WTC11 (cell line): Measurements from ENCODE around the gene TMEM131L. TPM values are rescaled to one million over a fixed set of nuclear protein-coding genes. Genes with fewer than 3 reads are reported as not detected.

ENCODE experiments used
- ATAC-seq: fragments of 200-7000 bp; cut with Tn5 transposase; 2 replicates; pipeline ENCODE4 v1.10.0; 2021; ENCODE audit warnings: mild to moderate bottlenecking, moderate library complexity
- CTCF ChIA-PET: fragments of 300-600 bp; sonication (Branson Sonifier 250); formaldehyde crosslinking; loops from one replicate; lab custom pipeline; 2021; ENCODE audit warnings: antibody characterized with exemption; lab: Charles Lee
- POLR2A ChIA-PET: fragments of 350-600 bp; sonication (Branson Sonifier 250); formaldehyde crosslinking; loops from one replicate; lab custom pipeline; 2021; ENCODE audit warnings: antibody characterized with exemption; lab: Charles Lee
- DNase-seq: peaks from one replicate; pipeline ENCODE4 v3.0.0; 2021; ENCODE audit warnings: low spot score
- H3K27ac Mint-ChIP-seq: 2 replicates; pipeline ENCODE4 v1.8.0; 2021; ENCODE audit warnings: mixed read lengths
- H3K27me3 Mint-ChIP-seq: 2 replicates; pipeline ENCODE4 v1.8.0; 2021; ENCODE audit warnings: low read depth, mild to moderate bottlenecking, moderate library complexity, mixed read lengths
- H3K36me3 Mint-ChIP-seq: 2 replicates; pipeline ENCODE4 v1.8.0; 2021; ENCODE audit warnings: mixed read lengths
- H3K4me1 Mint-ChIP-seq: 2 replicates; pipeline ENCODE4 v1.8.0; 2022; ENCODE audit warnings: mixed read lengths
- H3K4me3 Mint-ChIP-seq: 2 replicates; pipeline ENCODE4 v1.8.0; 2021; ENCODE audit warnings: mild to moderate bottlenecking, moderate library complexity, mixed read lengths
- H3K9me3 Mint-ChIP-seq: 2 replicates; pipeline ENCODE4 v1.8.0; 2021; ENCODE audit warnings: mixed read lengths
- CREB1 ChIP-seq: sonication (generic); formaldehyde crosslinking; IDR thresholded peaks from 2 replicates; pipeline ENCODE4 v1.8.0; 2023; ENCODE audit warnings: mild to moderate bottlenecking, missing genetic modification reagents
- ESRRA ChIP-seq: sonication (generic); formaldehyde crosslinking; IDR thresholded peaks from 2 replicates; pipeline ENCODE4 v1.8.1; 2022; ENCODE audit warnings: mild to moderate bottlenecking, missing genetic modification reagents, borderline replicate concordance
- FOXK1 ChIP-seq: sonication (generic); formaldehyde crosslinking; IDR thresholded peaks from 2 replicates; pipeline ENCODE4 v1.8.0; 2022; ENCODE audit warnings: mild to moderate bottlenecking, moderate library complexity, missing genetic modification reagents
- GABPB1 ChIP-seq: sonication (generic); formaldehyde crosslinking; IDR thresholded peaks from 2 replicates; pipeline ENCODE4 v1.8.1; 2023; ENCODE audit warnings: mild to moderate bottlenecking, missing genetic modification reagents
- JAZF1 ChIP-seq: fragments of 250-450 bp; sonication (Bioruptor Pico); IDR thresholded peaks from 2 replicates; pipeline ENCODE4 v1.9.0; 2021; ENCODE audit warnings: moderate library complexity, mild to moderate bottlenecking, inconsistent platforms
- NFYB ChIP-seq: sonication (generic); formaldehyde crosslinking; conservative IDR thresholded peaks from 2 replicates; pipeline ENCODE4 v1.8.0; 2022; ENCODE audit warnings: low read depth, missing genetic modification reagents
- OVOL2 ChIP-seq: fragments of 250-450 bp; sonication (Bioruptor Pico); IDR thresholded peaks from 2 replicates; pipeline ENCODE4 v1.9.0; 2021; ENCODE audit warnings: mild to moderate bottlenecking, borderline replicate concordance
- SMAD4 ChIP-seq: sonication (generic); formaldehyde crosslinking; IDR thresholded peaks from 2 replicates; pipeline ENCODE4 v1.8.0; 2022; ENCODE audit warnings: mild to moderate bottlenecking, missing genetic modification reagents
- SOX15 ChIP-seq: fragments of 250-450 bp; sonication (Bioruptor Pico); IDR thresholded peaks from 2 replicates; pipeline ENCODE4 v1.9.0; 2021; ENCODE audit warnings: mild to moderate bottlenecking
- ZNF232 ChIP-seq: sonication (generic); formaldehyde crosslinking; IDR thresholded peaks from 2 replicates; pipeline ENCODE4 v1.8.0; 2022; ENCODE audit warnings: mild to moderate bottlenecking, missing genetic modification reagents
- ZNF423 ChIP-seq: fragments of 250-450 bp; sonication (Bioruptor Pico); IDR thresholded peaks from 2 replicates; pipeline ENCODE4 v2.1.2; 2022; ENCODE audit warnings: mild to moderate bottlenecking, moderate library complexity
- total RNA-seq: library from RNA; stranded (reverse); gene quantifications from 3 replicates; pipeline ENCODE4 v1.2.3, GENCODE V29; 2021
- TF ChIP-seq, protein P1 (sequence below): sonication (generic); formaldehyde crosslinking; IDR thresholded peaks from 2 replicates; pipeline ENCODE4 v1.8.1; 2023; ENCODE audit warnings: mild to moderate bottlenecking, missing genetic modification reagents, moderate library complexity
- TF ChIP-seq, protein P2 (sequence below): fragments of 250-450 bp; sonication (Bioruptor Pico); IDR thresholded peaks from 2 replicates; pipeline ENCODE4 v2.1.2; 2022; ENCODE audit warnings: mild to moderate bottlenecking, moderate library complexity
- TF ChIP-seq, protein P3 (sequence below): sonication (generic); formaldehyde crosslinking; IDR thresholded peaks from 2 replicates; pipeline ENCODE4 v1.8.1; 2023; ENCODE audit warnings: mild to moderate bottlenecking, missing genetic modification reagents, borderline replicate concordance
- TF ChIP-seq, protein P4 (sequence below): sonication (generic); formaldehyde crosslinking; IDR thresholded peaks from 2 replicates; pipeline ENCODE4 v1.8.1; 2022; ENCODE audit warnings: missing genetic modification reagents, borderline replicate concordance
- TF ChIP-seq, protein P5 (sequence below): sonication (generic); formaldehyde crosslinking; IDR thresholded peaks from 2 replicates; pipeline ENCODE4 v1.8.1; 2022; ENCODE audit warnings: mild to moderate bottlenecking, missing genetic modification reagents, moderate library complexity, borderline replicate concordance
- TF ChIP-seq, protein P6 (sequence below): fragments of 250-450 bp; sonication (Bioruptor Pico); IDR thresholded peaks from 2 replicates; pipeline ENCODE4 v1.9.0; 2021; ENCODE audit warnings: moderate library complexity, mild to moderate bottlenecking, inconsistent platforms, borderline replicate concordance
- TF ChIP-seq, protein P7 (sequence below): sonication (generic); formaldehyde crosslinking; IDR thresholded peaks from 2 replicates; pipeline ENCODE4 v1.8.0; 2023; ENCODE audit warnings: missing genetic modification reagents
- TF ChIP-seq, protein P8 (sequence below): fragments of 250-450 bp; sonication (Bioruptor Pico); conservative IDR thresholded peaks from 2 replicates; pipeline ENCODE4 v1.9.0; 2021; ENCODE audit warnings: mild to moderate bottlenecking

The TMEM131L gene
- total RNA-seq, 1 experiment from 2014 or later: 26.7 TPM

DNA sequence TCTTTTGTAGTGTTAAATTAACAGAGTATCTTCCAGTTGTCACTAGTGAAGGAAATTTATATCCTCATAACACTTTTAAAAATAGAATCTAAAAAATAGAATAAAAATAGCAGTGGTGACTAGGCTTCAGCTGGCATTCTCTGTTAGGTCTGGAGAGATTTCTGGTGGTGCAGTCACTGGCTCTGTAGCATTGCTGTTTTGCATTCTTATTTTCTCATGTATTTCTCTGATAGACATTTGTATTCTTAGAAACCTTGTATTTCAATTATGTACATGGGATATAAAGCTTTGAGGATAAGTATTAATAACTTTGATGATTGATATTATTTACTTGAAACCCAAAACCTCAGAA, 87.6 kb downstream of the TMEM131L start:
- POLR2A ChIA-PET: no interaction called here
- Mint-ChIP-seq H3K27ac (no peak overlapping the region), H3K36me3 (0 out of 2 replicates have a peak, but pooled peaks cover 5% of the 10 kb centered on the region), H3K9me3 (no peaks in the 10 kb centered on the region), H3K27me3 (no peaks in the 10 kb centered on the region), H3K4me3 (no peak overlapping the region), H3K4me1 (peaks cover 10% of the 10 kb centered on the region)
- TF ChIP-seq GABPB1 (CRISPR knock-in tag) (no peak), SOX15 (no peak), ZNF232 (no peak), FOXK1 (CRISPR knock-in tag) (no peak), CREB1 (CRISPR knock-in tag) (no peak), OVOL2 (CRISPR knock-in tag) (no peak), NFYB (CRISPR knock-in tag) (no peak), ZNF423 (CRISPR knock-in tag) (no peak)
- TF ChIP-seq, protein P1, sequence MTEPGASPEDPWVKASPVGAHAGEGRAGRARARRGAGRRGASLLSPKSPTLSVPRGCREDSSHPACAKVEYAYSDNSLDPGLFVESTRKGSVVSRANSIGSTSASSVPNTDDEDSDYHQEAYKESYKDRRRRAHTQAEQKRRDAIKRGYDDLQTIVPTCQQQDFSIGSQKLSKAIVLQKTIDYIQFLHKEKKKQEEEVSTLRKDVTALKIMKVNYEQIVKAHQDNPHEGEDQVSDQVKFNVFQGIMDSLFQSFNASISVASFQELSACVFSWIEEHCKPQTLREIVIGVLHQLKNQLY (CRISPR knock-in tag): no peak
- TF ChIP-seq, protein P2, sequence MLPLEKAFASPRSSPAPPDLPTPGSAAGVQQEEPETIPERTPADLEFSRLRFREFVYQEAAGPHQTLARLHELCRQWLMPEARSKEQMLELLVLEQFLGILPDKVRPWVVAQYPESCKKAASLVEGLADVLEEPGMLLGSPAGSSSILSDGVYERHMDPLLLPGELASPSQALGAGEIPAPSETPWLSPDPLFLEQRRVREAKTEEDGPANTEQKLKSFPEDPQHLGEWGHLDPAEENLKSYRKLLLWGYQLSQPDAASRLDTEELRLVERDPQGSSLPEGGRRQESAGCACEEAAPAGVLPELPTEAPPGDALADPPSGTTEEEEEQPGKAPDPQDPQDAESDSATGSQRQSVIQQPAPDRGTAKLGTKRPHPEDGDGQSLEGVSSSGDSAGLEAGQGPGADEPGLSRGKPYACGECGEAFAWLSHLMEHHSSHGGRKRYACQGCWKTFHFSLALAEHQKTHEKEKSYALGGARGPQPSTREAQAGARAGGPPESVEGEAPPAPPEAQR: no peak
- TF ChIP-seq, protein P3, sequence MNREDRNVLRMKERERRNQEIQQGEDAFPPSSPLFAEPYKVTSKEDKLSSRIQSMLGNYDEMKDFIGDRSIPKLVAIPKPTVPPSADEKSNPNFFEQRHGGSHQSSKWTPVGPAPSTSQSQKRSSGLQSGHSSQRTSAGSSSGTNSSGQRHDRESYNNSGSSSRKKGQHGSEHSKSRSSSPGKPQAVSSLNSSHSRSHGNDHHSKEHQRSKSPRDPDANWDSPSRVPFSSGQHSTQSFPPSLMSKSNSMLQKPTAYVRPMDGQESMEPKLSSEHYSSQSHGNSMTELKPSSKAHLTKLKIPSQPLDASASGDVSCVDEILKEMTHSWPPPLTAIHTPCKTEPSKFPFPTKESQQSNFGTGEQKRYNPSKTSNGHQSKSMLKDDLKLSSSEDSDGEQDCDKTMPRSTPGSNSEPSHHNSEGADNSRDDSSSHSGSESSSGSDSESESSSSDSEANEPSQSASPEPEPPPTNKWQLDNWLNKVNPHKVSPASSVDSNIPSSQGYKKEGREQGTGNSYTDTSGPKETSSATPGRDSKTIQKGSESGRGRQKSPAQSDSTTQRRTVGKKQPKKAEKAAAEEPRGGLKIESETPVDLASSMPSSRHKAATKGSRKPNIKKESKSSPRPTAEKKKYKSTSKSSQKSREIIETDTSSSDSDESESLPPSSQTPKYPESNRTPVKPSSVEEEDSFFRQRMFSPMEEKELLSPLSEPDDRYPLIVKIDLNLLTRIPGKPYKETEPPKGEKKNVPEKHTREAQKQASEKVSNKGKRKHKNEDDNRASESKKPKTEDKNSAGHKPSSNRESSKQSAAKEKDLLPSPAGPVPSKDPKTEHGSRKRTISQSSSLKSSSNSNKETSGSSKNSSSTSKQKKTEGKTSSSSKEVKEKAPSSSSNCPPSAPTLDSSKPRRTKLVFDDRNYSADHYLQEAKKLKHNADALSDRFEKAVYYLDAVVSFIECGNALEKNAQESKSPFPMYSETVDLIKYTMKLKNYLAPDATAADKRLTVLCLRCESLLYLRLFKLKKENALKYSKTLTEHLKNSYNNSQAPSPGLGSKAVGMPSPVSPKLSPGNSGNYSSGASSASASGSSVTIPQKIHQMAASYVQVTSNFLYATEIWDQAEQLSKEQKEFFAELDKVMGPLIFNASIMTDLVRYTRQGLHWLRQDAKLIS (CRISPR knock-in tag): no peak
- TF ChIP-seq, protein P4, sequence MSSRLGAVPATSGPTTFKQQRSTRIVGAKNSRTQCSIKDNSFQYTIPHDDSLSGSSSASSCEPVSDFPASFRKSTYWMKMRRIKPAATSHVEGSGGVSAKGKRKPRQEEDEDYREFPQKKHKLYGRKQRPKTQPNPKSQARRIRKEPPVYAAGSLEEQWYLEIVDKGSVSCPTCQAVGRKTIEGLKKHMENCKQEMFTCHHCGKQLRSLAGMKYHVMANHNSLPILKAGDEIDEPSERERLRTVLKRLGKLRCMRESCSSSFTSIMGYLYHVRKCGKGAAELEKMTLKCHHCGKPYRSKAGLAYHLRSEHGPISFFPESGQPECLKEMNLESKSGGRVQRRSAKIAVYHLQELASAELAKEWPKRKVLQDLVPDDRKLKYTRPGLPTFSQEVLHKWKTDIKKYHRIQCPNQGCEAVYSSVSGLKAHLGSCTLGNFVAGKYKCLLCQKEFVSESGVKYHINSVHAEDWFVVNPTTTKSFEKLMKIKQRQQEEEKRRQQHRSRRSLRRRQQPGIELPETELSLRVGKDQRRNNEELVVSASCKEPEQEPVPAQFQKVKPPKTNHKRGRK (CRISPR knock-in tag): no peak
- no peak for DNase-seq
- CTCF ChIA-PET: interaction anchor here (0.8 kb wide), 1 partner anchor 12 kb away, joined by 4 read pairs; no protein-coding TSS in a partner anchor
- ATAC-seq: no peak

DNA sequence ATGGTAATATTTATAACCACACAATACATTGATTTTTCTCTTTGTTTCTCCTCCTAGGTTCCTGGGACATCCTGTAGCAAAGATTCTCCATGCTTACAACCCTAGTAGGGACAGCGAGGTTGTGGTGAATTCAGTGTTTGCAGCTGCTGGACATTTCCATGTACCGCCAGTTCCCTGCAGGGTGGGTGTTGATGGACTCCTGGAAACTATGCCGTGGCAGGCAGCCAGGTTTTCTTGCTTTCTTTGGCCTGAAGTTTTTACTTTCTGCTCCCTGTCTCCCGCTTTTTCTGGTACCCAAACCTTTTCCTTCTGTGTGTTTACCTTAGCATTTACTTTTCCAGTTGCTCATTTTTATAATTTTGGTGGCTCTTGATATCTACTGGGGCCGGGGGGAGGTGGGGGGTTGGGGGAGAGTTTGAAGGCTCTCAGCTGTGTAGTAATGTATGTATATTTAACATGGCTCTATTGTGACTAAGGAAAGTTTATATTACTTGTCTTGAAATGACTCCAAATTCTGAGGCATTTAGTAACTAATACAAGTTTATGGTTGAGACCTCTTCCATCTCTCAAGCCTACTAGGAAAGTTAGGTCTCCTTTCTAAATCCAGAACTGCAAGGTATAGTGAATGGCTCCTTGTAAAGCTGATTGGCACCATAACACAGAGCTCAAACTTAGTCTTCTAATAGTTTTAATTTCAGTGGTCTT, 89.7 kb downstream of the TMEM131L start:
- DNase-seq: no peak
- TF ChIP-seq, protein P5, sequence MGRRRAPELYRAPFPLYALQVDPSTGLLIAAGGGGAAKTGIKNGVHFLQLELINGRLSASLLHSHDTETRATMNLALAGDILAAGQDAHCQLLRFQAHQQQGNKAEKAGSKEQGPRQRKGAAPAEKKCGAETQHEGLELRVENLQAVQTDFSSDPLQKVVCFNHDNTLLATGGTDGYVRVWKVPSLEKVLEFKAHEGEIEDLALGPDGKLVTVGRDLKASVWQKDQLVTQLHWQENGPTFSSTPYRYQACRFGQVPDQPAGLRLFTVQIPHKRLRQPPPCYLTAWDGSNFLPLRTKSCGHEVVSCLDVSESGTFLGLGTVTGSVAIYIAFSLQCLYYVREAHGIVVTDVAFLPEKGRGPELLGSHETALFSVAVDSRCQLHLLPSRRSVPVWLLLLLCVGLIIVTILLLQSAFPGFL (CRISPR knock-in tag): no peak
- TF ChIP-seq JAZF1: no peak
- TF ChIP-seq, protein P6, sequence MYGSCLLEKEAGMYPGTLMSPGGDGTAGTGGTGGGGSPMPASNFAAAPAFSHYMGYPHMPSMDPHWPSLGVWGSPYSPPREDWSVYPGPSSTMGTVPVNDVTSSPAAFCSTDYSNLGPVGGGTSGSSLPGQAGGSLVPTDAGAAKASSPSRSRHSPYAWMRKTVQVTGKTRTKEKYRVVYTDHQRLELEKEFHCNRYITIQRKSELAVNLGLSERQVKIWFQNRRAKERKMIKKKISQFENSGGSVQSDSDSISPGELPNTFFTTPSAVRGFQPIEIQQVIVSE: no peak
- TF ChIP-seq, protein P2: no peak
- TF ChIP-seq ESRRA (CRISPR knock-in tag): no peak
- TF ChIP-seq, protein P1 (CRISPR knock-in tag): no peak
- no peak for TF ChIP-seq SMAD4 (CRISPR knock-in tag)
- TF ChIP-seq, protein P7, sequence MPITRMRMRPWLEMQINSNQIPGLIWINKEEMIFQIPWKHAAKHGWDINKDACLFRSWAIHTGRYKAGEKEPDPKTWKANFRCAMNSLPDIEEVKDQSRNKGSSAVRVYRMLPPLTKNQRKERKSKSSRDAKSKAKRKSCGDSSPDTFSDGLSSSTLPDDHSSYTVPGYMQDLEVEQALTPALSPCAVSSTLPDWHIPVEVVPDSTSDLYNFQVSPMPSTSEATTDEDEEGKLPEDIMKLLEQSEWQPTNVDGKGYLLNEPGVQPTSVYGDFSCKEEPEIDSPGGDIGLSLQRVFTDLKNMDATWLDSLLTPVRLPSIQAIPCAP (CRISPR knock-in tag): no peak
- TF ChIP-seq, protein P8, sequence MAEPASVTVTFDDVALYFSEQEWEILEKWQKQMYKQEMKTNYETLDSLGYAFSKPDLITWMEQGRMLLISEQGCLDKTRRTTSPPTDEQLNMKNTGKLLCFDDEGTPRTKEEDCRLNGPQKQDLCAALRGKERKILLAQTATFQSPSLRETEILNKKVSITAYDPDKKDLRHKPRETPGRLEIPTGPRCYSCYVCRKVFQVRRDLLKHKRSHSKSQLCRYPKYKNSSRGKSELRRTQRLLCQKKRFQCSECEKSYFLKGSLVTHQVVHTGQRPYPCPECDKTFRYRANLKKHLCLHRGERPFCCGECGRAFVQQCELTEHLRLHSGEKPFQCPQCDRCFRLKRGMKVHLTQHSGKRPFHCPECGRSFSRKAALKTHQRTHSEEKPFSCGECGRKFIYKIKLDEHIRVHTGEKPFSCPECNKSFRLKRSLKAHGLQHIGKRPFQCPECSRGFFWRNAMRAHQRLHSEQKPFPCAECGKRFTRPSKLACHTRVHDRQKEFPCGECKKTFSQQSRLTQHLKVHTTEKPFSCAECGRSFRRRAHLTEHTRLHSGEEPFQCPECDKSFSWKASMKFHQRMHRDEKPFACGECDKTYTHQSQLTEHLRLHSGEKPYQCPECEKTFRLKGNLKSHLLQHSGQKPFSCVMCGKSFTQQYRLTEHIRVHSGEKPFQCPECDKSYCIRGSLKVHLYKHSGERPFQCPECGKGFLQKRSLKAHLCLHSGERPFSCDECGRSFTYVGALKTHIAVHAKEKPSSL (CRISPR knock-in tag): no peak
- ChIA-PET CTCF (no interaction called here), POLR2A (no interaction called here)
- ATAC-seq: no peak
- Mint-ChIP-seq H3K9me3 (peaks cover 5% of the 10 kb centered on the region), H3K4me3 (no peak overlapping the region), H3K36me3 (peaks cover 18% of the 10 kb centered on the region), H3K4me1 (peaks cover 10% of the 10 kb centered on the region), H3K27me3 (no peaks in the 10 kb centered on the region), H3K27ac (no peak overlapping the region)
